ENCODE data around the gene GGACT.

GGACT gene

GRCh38 chr13:100601716-100602115 lies 13.1 kb upstream of the GGACT start:
- H3K14ac ChIP-seq (ENCODE audit: low read length): no peak overlapping the region
- no peaks in the 10 kb centered on the region for H3K27me3 ChIP-seq (ENCODE audit: insufficient read depth, low read length)
- H2BK5ac ChIP-seq (ENCODE audit: low read depth, low read length, poor library complexity): no peak overlapping the region
- H3K4me3 ChIP-seq (ENCODE audit: low read depth, low read length): no peak overlapping the region
- H4K8ac ChIP-seq (ENCODE audit: low read depth, low read length): no peak overlapping the region
- no peak overlapping the region for H2BK120ac ChIP-seq (ENCODE audit: insufficient read depth, low read length, poor library complexity)
- H2AFZ ChIP-seq (ENCODE audit: insufficient read depth, low read length, poor library complexity): no peak overlapping the region
- H3K36me3 ChIP-seq (ENCODE audit: control insufficient read depth in 1 of 2, insufficient read depth in 2 of 2, low read length in 2 of 2): no peaks in the 10 kb centered on the region
- no peak overlapping the region for H3K4me2 ChIP-seq (ENCODE audit: low read length)
- no peaks in the 10 kb centered on the region for H3K4me1 ChIP-seq (ENCODE audit: control insufficient read depth in 1 of 2, insufficient read depth in 2 of 2, low read length in 2 of 2)
- H3K9me3 ChIP-seq (ENCODE audit: insufficient read depth, low read depth, low read length): no peaks in the 10 kb centered on the region
- no peak overlapping the region for H3K23ac ChIP-seq (ENCODE audit: low read length)
- no peak overlapping the region for H3K4ac ChIP-seq (ENCODE audit: low read depth, low read length)
- H4K12ac ChIP-seq (ENCODE audit: low read depth, low read length): no peak overlapping the region
- WGBS (ENCODE audit: extremely low coverage, insufficient coverage, insufficient read length): no CpG with 5 or more reads among the region's 7 CpGs
- H3K18ac ChIP-seq (ENCODE audit: low read length): no peak overlapping the region
- H2AK5ac ChIP-seq (ENCODE audit: low read length): no peak overlapping the region
- H2BK12ac ChIP-seq (ENCODE audit: low read length): no peak overlapping the region
- no peaks in the 10 kb centered on the region for H3K79me2 ChIP-seq (ENCODE audit: control insufficient read depth, insufficient read depth, low read length, poor library complexity)
- no peak overlapping the region for H4K91ac ChIP-seq (ENCODE audit: low read depth, low read length)
- no peaks in the 10 kb centered on the region for H3K79me1 ChIP-seq (ENCODE audit: low read length)
- no peak overlapping the region for H3K9ac ChIP-seq (ENCODE audit: low read length)
- no peak for DNase-seq
- H3K27ac ChIP-seq (ENCODE audit: low read depth, low read length): no peak overlapping the region

- no peak overlapping the region for H2BK12ac ChIP-seq (ENCODE audit: low read length)
- no peak overlapping the region for H3K9ac ChIP-seq (ENCODE audit: low read length)
- DNase-seq: no peak
- no peak overlapping the region for H3K4ac ChIP-seq (ENCODE audit: low read depth, low read length)
- H3K4me1 ChIP-seq (ENCODE audit: control insufficient read depth in 1 of 2, insufficient read depth in 2 of 2, low read length in 2 of 2): no peaks in the 10 kb centered on the region
- no peak overlapping the region for H4K91ac ChIP-seq (ENCODE audit: low read depth, low read length)
- H3K18ac ChIP-seq (ENCODE audit: low read length): no peak overlapping the region
- no peaks in the 10 kb centered on the region for H3K79me1 ChIP-seq (ENCODE audit: low read length)
- H4K12ac ChIP-seq (ENCODE audit: low read depth, low read length): no peak overlapping the region
- H2AFZ ChIP-seq (ENCODE audit: insufficient read depth, low read length, poor library complexity): no peak overlapping the region
- no peaks in the 10 kb centered on the region for H3K36me3 ChIP-seq (ENCODE audit: control insufficient read depth in 1 of 2, insufficient read depth in 2 of 2, low read length in 2 of 2)
- no peak overlapping the region for H3K23ac ChIP-seq (ENCODE audit: low read length)
- no peaks in the 10 kb centered on the region for H3K79me2 ChIP-seq (ENCODE audit: control insufficient read depth, insufficient read depth, low read length, poor library complexity)
- no peak overlapping the region for H3K4me2 ChIP-seq (ENCODE audit: low read length)
- H3K4me3 ChIP-seq (ENCODE audit: low read depth, low read length): no peak overlapping the region
- H2AK5ac ChIP-seq (ENCODE audit: low read length): no peak overlapping the region
- no peak overlapping the region for H4K8ac ChIP-seq (ENCODE audit: low read depth, low read length)
- no peak overlapping the region for H3K14ac ChIP-seq (ENCODE audit: low read length)
- H3K27me3 ChIP-seq (ENCODE audit: insufficient read depth, low read length): no peaks in the 10 kb centered on the region
- H2BK5ac ChIP-seq (ENCODE audit: low read depth, low read length, poor library complexity): no peak overlapping the region
- H3K27ac ChIP-seq (ENCODE audit: low read depth, low read length): no peak overlapping the region
- no peaks in the 10 kb centered on the region for H3K9me3 ChIP-seq (ENCODE audit: insufficient read depth, low read depth, low read length)
- H2BK120ac ChIP-seq (ENCODE audit: insufficient read depth, low read length, poor library complexity): no peak overlapping the region
- WGBS (ENCODE audit: extremely low coverage, insufficient coverage, insufficient read length): no CpG with 5 or more reads among the region's 6 CpGs
Observed at GRCh38 chr13:100600915-100601314, 12.3 kb upstream of the GGACT start.

GRCh38 chr13:100600461-100600860 lies 11.9 kb upstream of the GGACT start:
- Histone ChIP-seq H3K4me2 (ENCODE audit: low read length) (no peak overlapping the region), H4K8ac (ENCODE audit: low read depth, low read length) (no peak overlapping the region), H3K36me3 (ENCODE audit: control insufficient read depth in 1 of 2, insufficient read depth in 2 of 2, low read length in 2 of 2) (no peaks in the 10 kb centered on the region), H3K27me3 (ENCODE audit: insufficient read depth, low read length) (no peaks in the 10 kb centered on the region), H2BK12ac (ENCODE audit: low read length) (no peak overlapping the region), H3K79me1 (ENCODE audit: low read length) (no peaks in the 10 kb centered on the region), H3K79me2 (ENCODE audit: control insufficient read depth, insufficient read depth, low read length, poor library complexity) (no peaks in the 10 kb centered on the region), H2AK5ac (ENCODE audit: low read length) (no peak overlapping the region), H3K4ac (ENCODE audit: low read depth, low read length) (no peak overlapping the region), H3K4me1 (ENCODE audit: control insufficient read depth in 1 of 2, insufficient read depth in 2 of 2, low read length in 2 of 2) (no peaks in the 10 kb centered on the region), H2BK120ac (ENCODE audit: insufficient read depth, low read length, poor library complexity) (no peak overlapping the region), H4K91ac (ENCODE audit: low read depth, low read length) (no peak overlapping the region), H3K23ac (ENCODE audit: low read length) (no peak overlapping the region), H3K4me3 (ENCODE audit: low read depth, low read length) (no peak overlapping the region), H2AFZ (ENCODE audit: insufficient read depth, low read length, poor library complexity) (no peak overlapping the region), H2BK5ac (ENCODE audit: low read depth, low read length, poor library complexity) (no peak overlapping the region), H3K14ac (ENCODE audit: low read length) (no peak overlapping the region), H3K27ac (ENCODE audit: low read depth, low read length) (no peak overlapping the region), H3K9ac (ENCODE audit: low read length) (no peak overlapping the region), H4K12ac (ENCODE audit: low read depth, low read length) (no peak overlapping the region), H3K9me3 (ENCODE audit: insufficient read depth, low read depth, low read length) (no peaks in the 10 kb centered on the region), H3K18ac (ENCODE audit: low read length) (no peak overlapping the region)
- WGBS (ENCODE audit: extremely low coverage, insufficient coverage, insufficient read length): no CpG with 5 or more reads among the region's 6 CpGs
- DNase-seq: no peak

- H3K79me2 ChIP-seq (ENCODE audit: control insufficient read depth, insufficient read depth, low read length, poor library complexity): no peaks in the 10 kb centered on the region
- no peak overlapping the region for H3K23ac ChIP-seq (ENCODE audit: low read length)
- no peaks in the 10 kb centered on the region for H3K4me1 ChIP-seq (ENCODE audit: control insufficient read depth in 1 of 2, insufficient read depth in 2 of 2, low read length in 2 of 2)
- H3K9me3 ChIP-seq (ENCODE audit: insufficient read depth, low read depth, low read length): no peaks in the 10 kb centered on the region
- no peak overlapping the region for H2BK120ac ChIP-seq (ENCODE audit: insufficient read depth, low read length, poor library complexity)
- H3K9ac ChIP-seq (ENCODE audit: low read length): no peak overlapping the region
- no peak overlapping the region for H3K27ac ChIP-seq (ENCODE audit: low read depth, low read length)
- H2BK12ac ChIP-seq (ENCODE audit: low read length): no peak overlapping the region
- H3K4ac ChIP-seq (ENCODE audit: low read depth, low read length): no peak overlapping the region
- H3K14ac ChIP-seq (ENCODE audit: low read length): no peak overlapping the region
- no peaks in the 10 kb centered on the region for H3K27me3 ChIP-seq (ENCODE audit: insufficient read depth, low read length)
- no peaks in the 10 kb centered on the region for H3K79me1 ChIP-seq (ENCODE audit: low read length)
- H2AK5ac ChIP-seq (ENCODE audit: low read length): no peak overlapping the region
- no peak overlapping the region for H3K4me2 ChIP-seq (ENCODE audit: low read length)
- H4K8ac ChIP-seq (ENCODE audit: low read depth, low read length): no peak overlapping the region
- H3K18ac ChIP-seq (ENCODE audit: low read length): no peak overlapping the region
- WGBS (ENCODE audit: extremely low coverage, insufficient coverage, insufficient read length): no CpG with 5 or more reads among the region's 4 CpGs
- no peak overlapping the region for H4K12ac ChIP-seq (ENCODE audit: low read depth, low read length)
- H2BK5ac ChIP-seq (ENCODE audit: low read depth, low read length, poor library complexity): no peak overlapping the region
- no peak for DNase-seq
- no peak overlapping the region for H3K4me3 ChIP-seq (ENCODE audit: low read depth, low read length)
- no peak overlapping the region for H4K91ac ChIP-seq (ENCODE audit: low read depth, low read length)
- no peaks in the 10 kb centered on the region for H3K36me3 ChIP-seq (ENCODE audit: control insufficient read depth in 1 of 2, insufficient read depth in 2 of 2, low read length in 2 of 2)
- no peak overlapping the region for H2AFZ ChIP-seq (ENCODE audit: insufficient read depth, low read length, poor library complexity)
Observed at GRCh38 chr13:100597253-100597652, 8.7 kb upstream of the GGACT start.

All from trophoblast cell (in vitro differentiated cells and primary cell).